Breast epithelium (tissue), 3 donors: Measurements from ENCODE around the gene SMURF1.

Source experiments
- POLR2AphosphoS5 ChIP-seq, 3 donors: sonication (generic); formaldehyde crosslinking; IDR thresholded peaks; one replicate each; pipeline ENCODE4 v1.6.1; 2017; ENCODE audit warnings: antibody characterized with exemption in 3 of 3
- TF ChIP-seq, protein P1 (sequence below), 3 donors: fragments of 450-650 bp; IDR thresholded peaks; one replicate each; pipeline ENCODE4 v1.5.1; 2016 to 2017; ENCODE audit warnings: antibody characterized with exemption in 3 of 3, mild to moderate bottlenecking in 3 of 3, moderate library complexity in 3 of 3

DNA sequence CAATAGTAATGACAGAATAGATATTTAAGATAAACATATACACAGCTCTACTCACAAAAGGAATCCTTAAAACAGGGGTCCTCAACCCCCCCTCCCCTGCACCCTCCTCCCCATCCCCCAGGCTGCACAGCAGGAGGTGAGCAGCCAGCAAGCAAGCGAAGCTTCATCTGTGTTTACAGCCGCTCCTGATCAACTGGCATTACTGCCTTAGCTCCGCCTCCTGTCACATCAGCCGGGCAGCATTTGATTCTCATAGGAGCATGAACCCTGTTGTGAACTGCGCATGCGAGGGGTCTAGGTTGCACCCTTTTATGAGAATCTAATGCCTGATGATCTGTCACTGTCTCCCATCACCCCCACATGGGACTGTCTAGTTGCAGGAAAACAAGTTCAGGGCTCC is 65.5 kb downstream of the SMURF1 start:
- TF ChIP-seq, protein P1, sequence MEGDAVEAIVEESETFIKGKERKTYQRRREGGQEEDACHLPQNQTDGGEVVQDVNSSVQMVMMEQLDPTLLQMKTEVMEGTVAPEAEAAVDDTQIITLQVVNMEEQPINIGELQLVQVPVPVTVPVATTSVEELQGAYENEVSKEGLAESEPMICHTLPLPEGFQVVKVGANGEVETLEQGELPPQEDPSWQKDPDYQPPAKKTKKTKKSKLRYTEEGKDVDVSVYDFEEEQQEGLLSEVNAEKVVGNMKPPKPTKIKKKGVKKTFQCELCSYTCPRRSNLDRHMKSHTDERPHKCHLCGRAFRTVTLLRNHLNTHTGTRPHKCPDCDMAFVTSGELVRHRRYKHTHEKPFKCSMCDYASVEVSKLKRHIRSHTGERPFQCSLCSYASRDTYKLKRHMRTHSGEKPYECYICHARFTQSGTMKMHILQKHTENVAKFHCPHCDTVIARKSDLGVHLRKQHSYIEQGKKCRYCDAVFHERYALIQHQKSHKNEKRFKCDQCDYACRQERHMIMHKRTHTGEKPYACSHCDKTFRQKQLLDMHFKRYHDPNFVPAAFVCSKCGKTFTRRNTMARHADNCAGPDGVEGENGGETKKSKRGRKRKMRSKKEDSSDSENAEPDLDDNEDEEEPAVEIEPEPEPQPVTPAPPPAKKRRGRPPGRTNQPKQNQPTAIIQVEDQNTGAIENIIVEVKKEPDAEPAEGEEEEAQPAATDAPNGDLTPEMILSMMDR (IDR thresholded peaks at IDR 0.05), result no peak
- TF ChIP-seq POLR2AphosphoS5 (IDR thresholded peaks at IDR 0.05), result no peak
